Measurements from ENCODE around the gene RPS6KA5. TPM values are rescaled to one million over a fixed set of nuclear protein-coding genes. Genes with fewer than 3 reads are reported as not detected.

Gene RPS6KA5
- total RNA-seq, 4 donors from 2014 or later: 4.6 to 7.3 (median 5.0) TPM

DNA sequence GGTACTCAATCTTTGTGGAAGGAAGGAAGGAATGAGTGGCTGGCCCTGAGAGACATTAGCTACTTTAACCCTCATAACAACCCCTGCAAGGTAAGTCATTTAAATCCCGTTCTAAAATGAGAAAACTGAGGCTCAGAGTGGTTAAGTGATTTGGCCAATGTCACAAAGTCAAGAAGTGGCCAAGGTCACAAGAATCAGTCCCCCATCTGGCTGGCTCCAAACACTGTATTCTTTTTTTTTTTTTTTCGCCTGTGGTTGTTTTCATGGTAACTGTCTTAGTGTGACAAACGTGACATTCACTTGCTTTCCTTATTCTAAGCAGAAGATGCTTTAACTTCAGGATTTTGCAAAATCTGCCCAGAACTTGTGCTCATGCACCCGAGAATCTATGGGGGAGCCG lies 247.0 kb downstream of the RPS6KA5 start:
- no peak for TF ChIP-seq CTCF (IDR thresholded peaks at IDR 0.05; ENCODE audit: low read depth)

DNA sequence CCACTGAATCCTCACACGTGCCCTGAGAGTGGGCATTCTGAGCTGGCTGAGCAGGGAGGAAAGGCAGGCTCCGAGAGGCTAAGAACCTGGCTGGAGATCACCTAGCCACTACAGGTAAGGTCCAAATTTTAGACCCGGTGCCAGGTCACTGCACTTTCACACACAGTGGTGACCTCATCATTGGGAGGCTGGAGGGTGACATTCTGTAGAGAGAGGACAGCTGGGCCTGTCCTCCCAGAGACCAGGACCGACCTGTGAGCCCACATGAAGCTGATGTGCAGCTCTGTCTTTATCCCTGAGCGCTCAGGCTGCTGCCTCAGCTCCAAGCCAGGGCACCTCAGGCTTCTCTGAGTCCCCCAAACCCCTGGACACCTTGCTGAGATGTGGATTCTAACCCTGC lies 248.3 kb downstream of the RPS6KA5 start:
- no peak for TF ChIP-seq CTCF (IDR thresholded peaks at IDR 0.05; ENCODE audit: low read depth)

- TF ChIP-seq CTCF (IDR thresholded peaks at IDR 0.05; ENCODE audit: low read depth): no peak
Measured at GRCh38 chr14:90811641-90812040, 248.8 kb downstream of the RPS6KA5 start.

DNA sequence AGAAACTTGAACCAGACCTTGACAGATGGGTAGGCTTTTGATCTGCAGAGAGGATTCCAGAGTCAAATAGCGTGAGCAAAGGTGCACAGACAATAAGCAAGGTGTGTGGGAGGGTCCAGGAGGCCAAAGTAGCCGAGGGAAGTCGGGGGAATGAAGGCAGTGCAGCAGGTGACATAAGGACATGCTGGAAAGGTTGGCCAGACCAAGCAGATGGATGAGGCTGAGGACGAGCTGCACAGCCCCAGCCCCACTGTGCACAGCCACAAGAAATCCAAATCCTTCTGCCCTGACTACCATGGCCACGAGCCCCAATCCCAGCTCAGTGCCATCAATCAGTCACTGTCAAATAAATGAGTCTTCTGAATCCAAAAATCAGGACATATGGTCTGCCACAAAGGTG lies 249.6 kb downstream of the RPS6KA5 start:
- no peak for TF ChIP-seq CTCF (IDR thresholded peaks at IDR 0.05; ENCODE audit: low read depth)

- no peak for TF ChIP-seq CTCF (IDR thresholded peaks at IDR 0.05; ENCODE audit: low read depth)
Measured at GRCh38 chr14:90809530-90810312, 250.7 kb downstream of the RPS6KA5 start.

DNA sequence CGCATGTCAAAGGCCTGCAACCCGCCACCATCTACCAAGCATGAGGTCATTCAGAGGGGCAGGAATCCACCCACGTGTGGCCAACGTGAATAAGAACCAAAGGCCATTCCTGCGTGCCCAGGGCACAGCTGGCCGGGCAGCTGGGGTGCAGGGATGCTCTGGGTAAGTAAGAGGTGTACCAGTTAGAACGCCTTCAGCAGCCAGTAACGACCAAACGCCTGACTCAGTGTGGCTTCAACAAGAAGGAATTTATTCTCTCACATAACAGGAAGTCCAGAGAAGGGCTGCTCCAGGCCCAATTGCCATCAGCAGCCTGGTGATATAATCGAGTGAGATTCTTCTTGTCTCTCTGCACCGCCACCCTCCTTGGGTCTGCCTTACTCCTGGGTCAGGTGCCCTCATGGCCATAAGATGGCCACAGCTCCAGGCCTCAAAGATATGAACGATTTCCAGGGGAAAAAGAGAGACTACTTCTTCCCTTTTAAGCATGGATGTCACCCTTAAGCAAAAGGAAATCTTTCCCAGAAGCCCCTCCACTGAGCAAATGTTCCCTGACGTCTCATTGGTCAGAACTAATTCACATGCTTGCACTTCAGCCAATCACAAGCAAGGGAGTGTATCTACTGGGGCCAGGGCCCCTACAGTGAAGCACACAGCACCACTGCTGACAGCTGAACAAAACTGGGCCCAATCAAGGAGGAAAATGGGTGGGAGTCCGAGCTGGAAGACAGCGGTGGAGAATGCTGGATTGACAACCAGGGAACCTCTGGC lies 251.5 kb downstream of the RPS6KA5 start:
- TF ChIP-seq CTCF (IDR thresholded peaks at IDR 0.05; ENCODE audit: low read depth): no peak

- no peak for TF ChIP-seq CTCF (IDR thresholded peaks at IDR 0.05; ENCODE audit: low read depth)
Measured at GRCh38 chr14:90807060-90807459, 253.4 kb downstream of the RPS6KA5 start.

Measured in subcutaneous adipose tissue (tissue), 4 donors.